Activated T-cell treated with anti-CD3 and anti-CD28 coated beads for 1 hour (primary cell): ENCODE measurements around the gene OR4D2.
A peak's percentile ranks its signal among the peaks of the same experiment; 100 is the strongest.

Experiments
- DNase-seq: peaks from one replicate; pipeline ENCODE4 v3.0.0-alpha.2; 2020; ENCODE audit warnings: low read depth

Gene OR4D2

DNA sequence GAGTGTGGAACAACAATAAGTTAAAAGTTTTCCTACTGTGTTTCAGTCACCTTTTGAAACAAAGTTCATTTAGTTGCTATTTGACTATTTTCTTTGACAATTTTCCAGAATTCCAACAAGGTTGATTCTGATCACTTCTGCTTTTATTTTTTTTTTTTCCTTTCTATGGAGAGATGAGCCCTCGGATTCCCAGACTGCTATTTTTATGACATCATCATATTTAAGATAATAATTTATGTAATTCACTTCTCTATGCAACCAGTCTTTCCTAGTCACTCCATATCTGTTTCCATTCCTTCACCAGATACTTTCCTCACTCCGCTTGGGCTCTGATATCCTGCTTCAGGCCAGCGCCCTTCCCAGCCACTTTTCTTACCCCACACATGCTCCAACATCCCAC is 8.1 kb downstream of the OR4D2 start:
- no peak for DNase-seq

DNA sequence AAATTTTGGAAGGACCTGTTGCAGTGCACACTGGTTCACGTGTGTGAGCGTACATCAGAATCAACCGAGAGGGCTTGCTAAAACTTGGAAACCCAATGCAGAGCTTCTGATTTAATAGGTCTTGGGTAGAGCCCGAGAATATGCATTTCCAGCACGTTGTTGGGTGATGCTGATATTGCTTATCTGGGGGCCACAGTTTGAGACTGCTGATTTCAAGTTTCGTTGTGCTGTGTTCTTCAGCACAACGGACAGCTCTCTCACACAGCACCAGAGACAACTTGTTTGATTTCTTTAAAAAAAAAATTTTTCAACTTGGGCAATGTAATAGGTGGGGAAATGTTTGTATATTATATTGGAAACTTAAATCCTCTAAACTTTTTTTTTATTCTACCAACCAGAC is 9.4 kb downstream of the OR4D2 start:
- DNase-seq, result no peak

DNA sequence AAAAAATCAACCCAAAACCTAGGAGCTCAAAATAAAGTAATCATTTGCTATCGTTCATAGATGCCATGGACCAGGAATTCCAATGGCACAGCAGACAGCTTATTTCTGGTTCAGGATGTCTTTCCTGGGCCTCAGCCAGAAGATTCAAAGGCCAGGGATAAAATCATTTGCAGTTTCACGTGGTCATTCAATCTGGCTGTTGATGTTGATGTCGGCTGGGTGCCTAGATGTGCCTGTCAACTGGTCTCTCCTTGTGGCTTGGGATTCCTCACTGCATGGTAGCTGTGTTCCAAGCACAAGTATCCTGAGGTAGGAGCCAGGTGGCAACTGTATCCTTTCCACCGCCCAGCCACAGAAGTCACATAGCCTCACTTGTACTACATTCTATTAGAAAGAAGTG is 15.0 kb downstream of the OR4D2 start:
- DNase-seq, result no peak

DNA sequence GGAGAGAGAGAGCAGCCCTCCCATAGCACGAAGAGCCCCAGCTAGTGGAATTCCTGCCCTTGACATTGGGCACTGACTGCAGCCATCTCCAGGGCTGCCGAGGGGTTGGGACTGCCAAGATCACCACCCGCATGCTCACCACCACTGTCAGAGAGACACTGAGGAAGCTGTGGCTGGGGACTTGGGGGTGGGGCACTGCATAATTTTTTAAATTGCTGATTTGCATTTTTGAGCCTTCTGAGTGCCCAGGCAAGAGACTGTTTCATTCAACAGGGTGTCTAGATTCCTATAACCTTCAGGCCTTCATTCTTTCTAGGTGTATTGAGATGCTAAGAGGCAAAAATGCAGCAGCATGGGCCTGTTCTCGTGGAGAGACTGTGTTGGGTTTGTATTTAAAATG is 16.7 kb downstream of the OR4D2 start:
- no peak for DNase-seq

DNA sequence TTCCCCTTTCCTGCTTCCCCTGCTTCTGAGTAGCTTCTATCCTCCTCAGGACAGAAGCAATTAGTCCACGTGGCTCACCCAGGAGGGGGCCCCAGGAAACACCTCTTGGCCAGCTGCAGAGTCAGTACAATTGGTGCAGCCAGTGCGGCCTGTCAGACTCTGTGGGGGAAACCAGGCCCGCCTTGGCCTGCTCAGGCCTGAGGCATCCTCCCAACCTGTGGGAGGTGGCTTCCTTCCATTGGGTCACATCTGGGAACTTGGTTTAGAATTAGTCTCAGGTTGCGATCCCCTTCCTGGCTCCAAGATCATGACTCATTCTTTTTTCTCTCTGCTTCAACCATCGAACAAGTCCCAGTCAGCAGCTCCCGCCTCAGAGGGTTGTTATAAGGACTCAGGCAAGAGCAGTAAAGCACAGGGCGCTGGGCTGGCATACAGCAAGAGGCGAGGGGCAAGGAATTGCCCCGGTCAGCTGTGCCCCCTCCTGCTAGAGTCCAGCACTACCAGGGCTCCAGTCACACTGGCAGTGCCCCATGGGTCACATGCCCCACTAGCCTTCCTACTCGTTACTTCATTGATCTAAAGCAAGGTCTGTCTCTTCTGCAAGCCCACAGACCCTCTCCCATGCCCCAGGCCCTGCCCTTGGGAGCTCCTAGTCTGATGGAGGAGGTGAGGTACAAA is 17.7 kb downstream of the OR4D2 start:
- DNase-seq, result no peak

DNA sequence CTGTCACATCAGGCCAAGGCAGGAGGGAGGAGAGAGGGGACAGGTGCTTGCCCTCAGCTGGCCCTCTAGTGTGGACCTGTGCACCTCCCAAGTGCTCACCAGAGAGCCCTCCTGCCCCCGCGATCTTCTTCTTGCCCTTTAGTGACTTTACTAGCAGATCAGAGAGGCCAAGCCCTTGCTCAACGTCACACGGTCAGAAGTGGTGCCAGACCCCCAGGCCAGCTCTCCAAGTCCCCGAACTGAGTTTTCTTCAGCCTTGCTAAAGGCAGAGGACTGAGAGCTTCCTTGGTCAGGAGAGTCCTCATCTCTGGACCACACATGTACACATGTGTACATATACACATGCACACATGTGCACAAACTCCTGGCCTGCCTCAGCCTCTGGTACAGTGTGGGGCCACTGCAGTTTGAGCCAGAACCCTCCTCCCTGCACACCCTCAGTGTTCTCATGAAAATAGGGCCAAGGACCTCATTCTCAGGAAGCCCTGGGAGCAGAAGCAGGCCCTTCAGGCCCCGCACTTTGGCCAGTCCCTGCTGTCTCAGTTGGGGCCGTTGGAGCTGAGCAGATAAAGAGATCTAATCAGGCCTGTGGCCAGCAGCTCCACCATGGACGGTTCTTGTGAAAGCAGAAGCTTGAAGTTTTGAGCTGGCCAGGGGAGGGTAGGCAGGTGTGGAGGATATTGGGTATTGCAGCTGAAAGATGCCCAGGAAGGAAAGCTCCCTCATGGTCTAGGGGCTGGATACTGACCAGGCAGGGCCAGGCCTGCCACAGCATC is 18.4 kb downstream of the OR4D2 start:
- DNase-seq, result no peak

DNA sequence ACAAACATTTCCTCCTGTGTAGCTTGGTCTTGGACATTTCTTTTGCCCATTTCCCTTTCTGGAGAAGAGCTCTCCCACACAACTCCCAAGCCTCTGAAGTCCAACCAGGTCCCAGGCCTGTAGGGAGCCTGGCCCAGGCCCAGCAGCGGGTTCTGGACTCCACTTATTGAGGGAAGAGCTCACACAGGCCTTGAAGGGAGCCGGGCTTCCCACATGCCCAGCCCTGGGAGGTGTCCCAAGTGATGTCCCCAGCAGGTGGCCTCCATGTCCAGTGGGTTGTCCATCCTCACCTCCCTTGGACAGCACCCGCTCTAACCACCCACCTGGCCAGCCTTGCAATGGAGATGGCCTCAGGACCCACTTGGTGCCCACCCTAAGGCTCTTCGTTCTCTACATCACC is 19.8 kb downstream of the OR4D2 start:
- no peak for DNase-seq

DNA sequence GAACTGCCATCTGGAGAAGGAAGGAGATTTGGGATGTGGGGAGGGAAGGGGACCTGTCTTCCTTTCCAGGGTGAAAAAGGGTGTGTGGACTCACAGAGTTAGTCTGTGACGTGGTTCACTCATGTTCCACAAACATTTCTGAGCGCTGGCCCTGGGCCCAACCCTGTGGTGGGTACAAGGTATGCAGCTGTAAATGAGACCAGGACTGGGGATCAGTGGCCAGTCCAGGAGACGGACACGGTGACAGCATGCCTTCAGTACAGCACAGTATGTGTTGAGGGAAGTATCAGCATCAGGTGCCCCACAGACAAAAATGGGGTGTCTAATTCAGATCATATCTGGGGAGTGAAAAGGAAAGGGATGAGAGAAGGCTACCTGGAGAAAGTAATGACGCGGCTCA is 20.3 kb downstream of the OR4D2 start:
- no peak for DNase-seq

DNA sequence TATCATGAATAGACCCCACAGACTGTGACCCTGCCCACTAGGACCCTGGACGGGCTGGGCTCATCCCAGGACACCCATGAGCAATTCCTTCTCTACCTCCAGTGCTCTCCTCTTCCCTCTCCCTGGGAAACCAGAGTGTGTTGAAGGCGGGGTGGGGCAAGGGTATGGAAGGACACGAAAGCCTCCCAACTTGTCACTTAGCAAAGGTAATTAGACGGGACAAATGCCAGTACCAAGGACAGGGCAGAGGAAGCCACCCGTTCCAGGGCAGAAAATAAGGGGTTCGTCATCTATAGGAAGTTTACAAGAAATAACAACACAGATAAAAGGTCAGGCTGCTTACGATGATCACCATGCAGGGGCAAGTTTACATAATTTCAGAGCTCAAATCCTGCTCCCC is 20.9 kb downstream of the OR4D2 start:
- DNase-seq, result no peak

DNA sequence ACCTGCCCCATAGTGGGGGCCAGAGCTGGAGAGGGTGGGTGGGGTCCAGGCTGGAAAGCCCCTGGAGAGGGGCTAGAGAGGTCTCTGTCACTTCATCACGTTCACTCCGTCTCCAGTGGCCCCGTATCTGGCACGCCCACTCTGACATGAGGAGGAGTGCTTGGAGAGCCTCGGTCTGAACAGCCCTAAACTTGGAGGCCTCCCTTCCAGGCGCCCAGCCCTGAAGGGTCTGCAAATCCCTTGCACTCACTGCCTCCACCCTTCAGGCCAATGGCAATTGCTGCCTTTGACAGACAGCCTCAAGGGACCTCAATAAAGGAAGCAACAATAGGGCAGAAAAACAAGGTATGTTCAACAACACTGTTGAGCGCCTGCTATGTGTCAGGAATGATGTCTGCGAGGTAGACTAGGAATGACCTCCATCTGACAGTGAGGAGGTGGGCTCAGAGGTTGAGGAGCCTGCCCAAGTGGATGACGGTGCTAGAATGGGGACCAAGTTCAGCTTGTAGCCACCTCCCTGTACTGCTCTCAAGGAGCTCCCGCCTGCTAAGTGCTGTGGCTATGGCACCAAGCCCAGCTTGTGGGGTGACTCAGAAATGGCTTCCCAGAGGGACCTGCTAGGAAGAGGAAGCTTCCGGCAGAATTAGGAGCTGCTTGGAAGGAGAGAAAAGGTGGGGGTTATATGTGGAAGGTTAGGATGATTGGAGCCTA is 22.8 kb downstream of the OR4D2 start:
- DNase-seq, result no peak

DNA sequence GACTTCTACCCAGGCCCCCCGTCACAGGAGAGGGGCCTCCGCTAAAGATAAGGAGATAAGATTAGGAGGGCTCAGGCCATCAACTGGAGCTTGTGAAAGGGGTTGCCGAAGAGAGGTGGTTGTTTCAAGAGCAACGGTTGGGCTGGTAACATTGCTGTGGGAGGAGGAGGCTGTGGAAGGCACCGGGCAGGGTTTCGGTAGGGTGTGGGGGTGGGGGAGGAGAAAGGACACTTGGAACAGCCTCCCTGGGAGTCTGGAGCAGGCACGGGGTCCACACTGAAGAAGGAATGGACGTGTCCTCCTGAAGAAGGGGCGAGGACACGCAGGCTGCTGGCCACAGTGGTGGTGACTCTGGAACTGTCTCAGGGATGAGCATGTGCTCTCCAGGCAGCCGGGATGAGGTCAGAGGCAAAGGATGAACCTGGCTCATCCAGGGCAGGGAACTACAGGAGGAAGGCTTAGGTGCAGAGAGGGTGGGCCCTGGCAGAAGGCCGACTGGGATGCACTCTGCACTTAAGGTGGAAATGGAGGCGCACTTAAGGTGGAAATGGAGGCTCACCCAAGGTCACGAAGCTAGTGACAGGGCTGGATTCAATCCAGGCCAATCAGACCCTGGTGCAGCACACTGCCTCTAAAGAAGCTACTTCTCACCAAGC is 24.6 kb downstream of the OR4D2 start:
- no peak for DNase-seq

DNA sequence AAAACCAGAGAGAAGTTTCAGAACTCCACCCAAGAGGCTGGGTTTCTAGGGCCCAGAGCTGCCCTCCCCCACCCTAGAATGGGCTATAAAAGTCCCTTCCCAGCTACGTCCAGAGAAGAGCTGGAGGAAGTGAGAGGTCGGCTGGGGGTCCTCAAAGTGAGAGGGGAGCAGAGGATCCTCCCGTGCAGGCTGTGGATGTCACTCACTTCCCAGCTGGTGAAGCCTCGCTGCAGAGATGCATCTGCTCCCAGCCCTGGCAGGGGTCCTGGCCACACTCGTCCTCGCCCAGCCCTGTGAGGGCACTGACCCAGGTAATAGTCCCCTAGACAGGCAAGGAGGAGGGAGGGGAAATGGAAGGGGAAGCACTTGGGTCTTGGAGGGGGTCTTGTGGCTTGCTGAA is 25.8 kb downstream of the OR4D2 start, which contains the start of gene EPX:
Gene EPX, plus strand, starts transcription at position 115 of the 400 bp plus-strand sequence. Its CDS starts 121 bp downstream, at position 236.
- DNase-seq, result no peak

DNA sequence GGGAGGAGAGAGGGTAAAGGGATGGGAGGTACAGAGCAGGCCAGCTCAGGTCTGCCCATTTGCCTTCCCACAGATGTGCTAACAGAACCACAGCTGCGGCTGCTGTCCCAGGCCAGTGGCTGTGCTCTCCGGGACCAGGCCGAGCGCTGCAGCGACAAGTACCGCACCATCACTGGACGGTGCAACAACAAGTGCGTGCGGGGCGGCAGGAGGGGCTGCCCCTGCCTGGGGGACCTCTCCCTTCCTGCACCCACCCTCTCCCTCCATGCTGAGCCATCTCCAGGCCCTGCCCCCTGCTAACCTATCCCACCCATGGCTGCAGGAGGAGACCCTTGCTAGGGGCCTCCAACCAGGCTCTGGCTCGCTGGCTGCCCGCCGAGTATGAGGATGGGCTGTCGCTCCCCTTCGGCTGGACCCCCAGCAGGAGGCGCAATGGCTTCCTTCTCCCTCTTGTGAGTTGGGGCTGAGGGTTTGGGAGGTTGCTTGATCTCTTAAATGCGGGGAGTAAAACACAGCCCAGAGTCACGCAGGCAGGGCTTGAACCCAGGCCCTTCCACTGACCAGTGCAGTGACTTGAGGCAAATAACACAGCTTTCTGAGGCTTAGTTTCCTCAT is 27.0 kb downstream of the OR4D2 start:
- DNase-seq, result no peak

DNA sequence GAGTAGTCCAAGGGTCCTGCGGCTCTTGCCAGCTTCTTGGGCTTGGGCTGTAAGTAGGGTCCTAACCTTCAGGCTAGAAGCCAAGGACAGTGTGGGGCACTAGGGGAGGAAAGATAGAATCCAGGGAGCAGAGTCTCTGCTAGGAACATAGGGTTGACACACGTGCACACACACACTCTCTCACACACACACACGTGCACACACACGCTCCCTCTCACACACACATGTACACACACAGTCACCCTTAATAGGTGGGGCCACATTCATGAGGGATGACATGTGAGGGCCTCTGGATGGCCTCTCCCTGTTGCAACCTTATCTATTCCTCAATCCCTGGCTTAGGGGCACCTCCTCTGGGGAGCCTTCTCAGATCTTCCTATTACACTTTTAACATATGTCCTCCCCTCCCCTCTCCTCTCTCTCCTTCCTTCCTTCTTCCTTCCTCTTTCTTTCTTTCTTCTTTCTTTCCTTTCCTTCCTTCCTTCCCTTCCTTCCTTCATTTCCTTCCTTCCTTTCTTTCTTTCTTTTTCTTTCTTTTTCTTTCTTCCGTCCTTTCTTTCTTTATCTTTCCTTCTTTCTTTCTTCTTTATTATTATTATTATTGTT is 28.8 kb downstream of the OR4D2 start:
- DNase-seq, result no peak

DNA sequence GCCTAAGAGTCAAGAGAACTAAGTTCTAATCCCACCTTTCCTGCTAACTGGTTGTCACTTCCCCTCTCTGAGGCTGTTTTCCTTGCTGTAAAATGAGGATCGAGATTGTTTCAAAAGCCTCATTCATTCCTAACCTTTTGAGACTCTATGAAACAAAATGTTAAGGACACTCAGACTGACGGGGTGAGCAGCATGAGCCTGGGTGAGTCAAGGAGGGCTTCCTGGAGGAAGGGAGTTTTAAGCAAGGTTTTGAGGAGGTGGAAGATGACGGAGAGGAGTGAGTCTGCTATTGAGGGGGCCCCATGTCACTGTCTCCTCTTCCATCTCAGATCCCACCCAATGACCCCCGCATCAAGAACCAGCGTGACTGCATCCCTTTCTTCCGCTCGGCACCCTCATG is 29.8 kb downstream of the OR4D2 start:
- no peak for DNase-seq

DNA sequence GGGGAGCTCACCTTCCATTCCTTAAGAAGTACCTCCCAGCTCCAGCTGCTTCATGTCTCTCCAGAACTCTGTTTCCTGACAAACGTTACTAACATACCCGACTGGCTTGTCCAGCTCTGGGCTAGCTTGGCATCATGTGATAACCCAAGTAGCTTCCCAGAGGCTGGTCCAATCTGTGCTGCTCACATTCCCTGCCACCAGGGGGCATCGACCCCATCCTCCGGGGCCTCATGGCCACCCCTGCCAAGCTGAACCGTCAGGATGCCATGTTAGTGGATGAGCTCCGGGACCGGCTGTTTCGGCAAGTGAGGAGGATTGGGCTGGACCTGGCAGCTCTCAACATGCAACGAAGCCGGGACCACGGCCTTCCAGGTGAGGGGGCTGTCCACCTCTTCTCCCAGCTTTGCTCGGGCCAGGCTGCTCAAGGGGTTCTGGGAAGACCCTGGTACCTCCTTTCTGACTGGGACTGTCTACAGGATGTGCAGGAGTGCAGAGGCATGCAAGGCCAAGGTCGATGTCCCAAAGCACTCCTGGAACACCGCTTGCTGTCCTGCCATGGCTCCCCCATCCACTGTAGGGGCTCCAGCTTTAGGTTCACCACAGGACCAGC is 33.3 kb downstream of the OR4D2 start:
- peak; percentile 43 for DNase-seq

DNA sequence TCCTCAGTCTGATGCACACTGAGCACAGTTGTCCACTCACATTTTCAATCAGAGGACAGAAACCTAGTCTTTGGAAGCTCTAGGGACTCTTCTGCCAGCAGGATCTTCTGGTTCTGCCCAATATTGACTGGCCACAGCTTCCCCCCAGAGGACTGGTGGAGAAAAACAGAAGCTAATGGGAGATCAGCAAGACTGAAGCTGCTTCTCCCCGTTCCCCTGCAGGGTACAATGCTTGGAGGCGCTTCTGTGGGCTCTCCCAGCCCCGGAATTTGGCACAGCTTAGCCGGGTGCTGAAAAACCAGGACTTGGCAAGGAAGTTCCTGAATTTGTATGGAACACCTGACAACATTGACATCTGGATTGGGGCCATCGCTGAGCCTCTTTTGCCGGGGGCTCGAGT is 36.1 kb downstream of the OR4D2 start:
- no peak for DNase-seq

DNA sequence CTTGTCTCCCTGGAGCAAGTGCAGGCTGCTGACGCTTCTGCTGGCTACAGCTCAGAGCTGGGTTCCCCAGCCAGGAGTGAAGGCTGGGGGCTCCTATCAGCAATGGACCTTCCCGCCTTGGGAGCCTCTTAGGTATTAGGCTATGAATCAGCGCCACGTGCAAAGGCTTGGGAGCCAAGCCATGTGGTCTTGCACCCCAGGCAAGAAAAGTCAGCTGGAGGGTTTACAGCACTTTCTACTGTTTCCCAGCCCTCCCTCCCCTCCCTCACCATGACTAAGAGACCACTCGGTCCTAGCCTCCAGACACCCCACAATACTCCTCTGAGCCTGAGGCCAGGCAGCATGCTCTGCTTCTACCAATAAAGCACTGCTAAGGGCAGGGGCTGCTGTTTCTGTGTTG is 38.0 kb downstream of the OR4D2 start:
- no peak for DNase-seq

DNA sequence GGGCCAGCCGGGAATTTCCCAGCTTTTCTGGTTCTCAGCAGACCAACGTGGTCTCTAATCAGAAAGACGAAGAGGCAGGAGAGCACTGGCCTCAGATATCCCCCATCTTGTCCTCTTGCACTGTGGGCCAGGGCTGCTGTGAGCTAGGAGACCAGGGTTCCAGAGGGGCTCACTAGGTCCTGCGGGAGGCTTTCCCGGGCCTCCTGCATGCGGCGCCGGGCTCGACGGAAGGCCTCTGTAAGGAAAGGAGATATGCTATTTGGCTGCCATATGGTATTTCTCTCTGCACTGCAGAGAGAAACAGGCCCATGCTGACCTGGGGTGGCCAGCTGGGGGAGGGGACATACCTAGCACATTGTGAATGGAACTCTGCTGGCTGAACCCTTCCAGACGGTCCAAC is 39.2 kb downstream of the OR4D2 start:
- DNase-seq, result no peak

DNA sequence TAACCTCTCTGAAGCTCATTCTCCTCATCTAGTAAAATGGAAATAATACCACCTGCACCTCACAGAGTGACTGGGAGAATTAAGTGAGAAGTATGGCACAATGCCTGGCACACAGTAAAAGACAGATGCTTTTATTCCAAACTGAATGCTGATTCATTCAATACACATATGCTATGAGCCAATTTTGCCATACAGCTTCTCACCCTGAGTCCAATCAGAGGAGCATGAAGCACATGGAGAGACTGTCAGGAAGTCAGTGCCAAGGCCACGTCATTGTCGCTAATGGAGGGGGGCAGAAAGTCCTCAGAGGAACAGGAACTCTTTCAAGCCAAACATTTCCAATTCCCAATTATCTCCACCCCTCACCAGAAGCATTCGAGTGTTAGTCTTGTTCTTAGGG is 40.7 kb downstream of the OR4D2 start:
- DNase-seq, result no peak

DNA sequence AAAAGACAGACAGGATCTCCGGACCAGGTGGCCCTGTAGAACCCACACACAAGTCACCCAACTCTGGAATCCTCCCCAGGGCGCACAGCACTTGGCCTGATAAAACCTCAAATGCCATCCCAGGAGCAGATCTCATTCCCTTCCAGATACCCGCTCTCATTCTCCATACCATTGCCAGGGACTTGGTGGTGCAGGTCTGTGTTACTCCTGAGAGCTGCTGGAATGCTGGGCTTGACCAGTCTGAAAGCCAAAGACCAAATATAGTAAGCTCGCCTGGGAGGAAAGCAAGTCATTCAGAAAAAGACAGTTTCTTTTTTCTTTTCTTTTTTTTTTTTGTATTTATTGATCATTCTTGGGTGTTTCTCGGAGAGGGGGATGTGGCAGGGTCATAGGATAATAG is 41.6 kb downstream of the OR4D2 start:
- no peak for DNase-seq
